ENCODE measurements around the gene EIF3F. TPM values are rescaled to one million over a fixed set of nuclear protein-coding genes. Genes with fewer than 3 reads are reported as not detected.

EIF3F gene
- total RNA-seq, 1 experiment from 2014 or later: 309 TPM

DNA sequence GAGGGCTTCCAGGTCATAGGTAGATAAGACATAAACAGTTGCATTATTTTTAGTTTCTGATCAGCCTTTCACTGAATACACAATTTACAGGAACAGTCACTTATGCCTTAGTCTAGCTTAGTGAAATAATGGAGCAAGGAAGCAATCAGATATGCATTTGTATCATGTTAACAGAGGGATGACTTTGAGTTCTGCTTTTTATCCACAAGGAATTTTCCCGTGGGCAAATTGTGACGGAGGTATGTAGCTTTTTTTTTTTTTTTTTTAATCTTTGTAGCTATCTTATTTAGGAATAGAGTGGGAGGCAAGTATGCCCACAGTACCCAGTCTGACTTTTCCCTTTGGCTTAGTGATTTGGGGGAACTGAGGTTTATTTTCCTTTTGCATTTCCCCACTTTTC is 18.5 kb upstream of the EIF3F start:
- TF ChIP-seq, protein P1, sequence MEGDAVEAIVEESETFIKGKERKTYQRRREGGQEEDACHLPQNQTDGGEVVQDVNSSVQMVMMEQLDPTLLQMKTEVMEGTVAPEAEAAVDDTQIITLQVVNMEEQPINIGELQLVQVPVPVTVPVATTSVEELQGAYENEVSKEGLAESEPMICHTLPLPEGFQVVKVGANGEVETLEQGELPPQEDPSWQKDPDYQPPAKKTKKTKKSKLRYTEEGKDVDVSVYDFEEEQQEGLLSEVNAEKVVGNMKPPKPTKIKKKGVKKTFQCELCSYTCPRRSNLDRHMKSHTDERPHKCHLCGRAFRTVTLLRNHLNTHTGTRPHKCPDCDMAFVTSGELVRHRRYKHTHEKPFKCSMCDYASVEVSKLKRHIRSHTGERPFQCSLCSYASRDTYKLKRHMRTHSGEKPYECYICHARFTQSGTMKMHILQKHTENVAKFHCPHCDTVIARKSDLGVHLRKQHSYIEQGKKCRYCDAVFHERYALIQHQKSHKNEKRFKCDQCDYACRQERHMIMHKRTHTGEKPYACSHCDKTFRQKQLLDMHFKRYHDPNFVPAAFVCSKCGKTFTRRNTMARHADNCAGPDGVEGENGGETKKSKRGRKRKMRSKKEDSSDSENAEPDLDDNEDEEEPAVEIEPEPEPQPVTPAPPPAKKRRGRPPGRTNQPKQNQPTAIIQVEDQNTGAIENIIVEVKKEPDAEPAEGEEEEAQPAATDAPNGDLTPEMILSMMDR (IDR thresholded peaks at IDR 0.05; ENCODE audit: unreplicated experiment): no peak
- no peak for DNase-seq (ENCODE audit: unreplicated experiment)
- no peaks in the 10 kb centered on the region for H3K36me3 Mint-ChIP-seq (ENCODE audit: insufficient read depth, unreplicated experiment)
- H3K27ac Mint-ChIP-seq (ENCODE audit: low read depth, unreplicated experiment): no peak overlapping the region
- ChIA-PET CTCF (interaction anchor here (0.7 to 2.3 kb wide), 4 partner anchors 14 to 130 kb away, joined by 3 to 15 read pairs (median 4); partner anchors contain the start of gene EIF3F), POLR2A (no interaction called here)
- no TSS peak for BruUV-seq (replicated peaks)
- no peak overlapping the region for H3K4me3 Mint-ChIP-seq (ENCODE audit: unreplicated experiment)
- no peaks in the 10 kb centered on the region for H3K9me3 Mint-ChIP-seq (ENCODE audit: unreplicated experiment)
- H3K27me3 Mint-ChIP-seq (ENCODE audit: insufficient read depth, unreplicated experiment): no peaks in the 10 kb centered on the region
- H3K4me1 Mint-ChIP-seq (ENCODE audit: insufficient read depth, unreplicated experiment): peaks cover 27% of the 10 kb centered on the region
- intact Hi-C loops (cut with micrococcal nuclease): no loop called here

- CTCF ChIA-PET: interaction anchor here (1.0 to 2.3 kb wide), 3 partner anchors 16 to 130 kb away, joined by 3 to 15 read pairs (median 7); partner anchors contain the start of gene EIF3F
- no peak for DNase-seq (ENCODE audit: unreplicated experiment)
- intact Hi-C loops (cut with micrococcal nuclease): no loop called here
- H3K27ac Mint-ChIP-seq (ENCODE audit: low read depth, unreplicated experiment): no peak overlapping the region
- H3K4me3 Mint-ChIP-seq (ENCODE audit: unreplicated experiment): no peak overlapping the region
- TF ChIP-seq, protein P1 (IDR thresholded peaks at IDR 0.05; ENCODE audit: unreplicated experiment): no peak
- no TSS peak for BruUV-seq (replicated peaks)
- H3K4me1 Mint-ChIP-seq (ENCODE audit: insufficient read depth, unreplicated experiment): peaks cover 24% of the 10 kb centered on the region
- POLR2A ChIA-PET: no interaction called here
- H3K27me3 Mint-ChIP-seq (ENCODE audit: insufficient read depth, unreplicated experiment): no peaks in the 10 kb centered on the region
- no peaks in the 10 kb centered on the region for H3K36me3 Mint-ChIP-seq (ENCODE audit: insufficient read depth, unreplicated experiment)
- H3K9me3 Mint-ChIP-seq (ENCODE audit: unreplicated experiment): no peaks in the 10 kb centered on the region
Measured at GRCh38 chr11:7969756-7970646, 17.1 kb upstream of the EIF3F start.

DNA sequence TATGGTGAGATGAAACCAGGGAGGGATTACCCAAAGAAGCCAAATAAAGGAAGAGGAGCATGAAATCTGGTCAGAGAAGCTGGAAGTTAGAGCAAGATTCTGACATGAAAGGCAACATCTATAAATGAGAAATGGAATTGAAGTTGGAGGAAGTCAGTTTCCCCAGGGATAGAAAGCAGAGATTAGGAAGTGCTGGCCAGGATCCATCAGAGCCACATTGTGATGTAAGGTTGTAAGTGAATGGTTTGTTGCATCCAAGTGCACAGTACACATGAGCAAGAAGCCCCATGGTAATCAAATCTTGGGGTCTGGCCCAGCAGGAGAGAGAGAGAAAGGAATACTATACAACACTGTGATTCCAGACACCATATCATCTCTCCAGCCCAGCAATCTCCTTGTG is 15.3 kb upstream of the EIF3F start:
- H3K36me3 Mint-ChIP-seq (ENCODE audit: insufficient read depth, unreplicated experiment): no peaks in the 10 kb centered on the region
- no peaks in the 10 kb centered on the region for H3K9me3 Mint-ChIP-seq (ENCODE audit: unreplicated experiment)
- no peaks in the 10 kb centered on the region for H3K27me3 Mint-ChIP-seq (ENCODE audit: insufficient read depth, unreplicated experiment)
- H3K4me1 Mint-ChIP-seq (ENCODE audit: insufficient read depth, unreplicated experiment): peaks cover 21% of the 10 kb centered on the region
- ChIA-PET POLR2A (no interaction called here), CTCF (no interaction called here)
- no TSS peak for BruUV-seq (replicated peaks)
- DNase-seq (ENCODE audit: unreplicated experiment): no peak
- TF ChIP-seq, protein P1 (IDR thresholded peaks at IDR 0.05; ENCODE audit: unreplicated experiment): no peak
- H3K4me3 Mint-ChIP-seq (ENCODE audit: unreplicated experiment): no peak overlapping the region
- H3K27ac Mint-ChIP-seq (ENCODE audit: low read depth, unreplicated experiment): no peak overlapping the region
- intact Hi-C loops (cut with micrococcal nuclease): no loop called here

- BruUV-seq (replicated peaks): no TSS peak
- intact Hi-C loops (cut with micrococcal nuclease): no loop called here
- no peaks in the 10 kb centered on the region for H3K36me3 Mint-ChIP-seq (ENCODE audit: insufficient read depth, unreplicated experiment)
- no peak overlapping the region for H3K27ac Mint-ChIP-seq (ENCODE audit: low read depth, unreplicated experiment)
- no peak overlapping the region for H3K4me3 Mint-ChIP-seq (ENCODE audit: unreplicated experiment)
- H3K9me3 Mint-ChIP-seq (ENCODE audit: unreplicated experiment): no peaks in the 10 kb centered on the region
- CTCF ChIA-PET: no interaction called here
- TF ChIP-seq, protein P1 (IDR thresholded peaks at IDR 0.05; ENCODE audit: unreplicated experiment): no peak
- POLR2A ChIA-PET: no interaction called here
- H3K27me3 Mint-ChIP-seq (ENCODE audit: insufficient read depth, unreplicated experiment): no peaks in the 10 kb centered on the region
- peaks cover 21% of the 10 kb centered on the region for H3K4me1 Mint-ChIP-seq (ENCODE audit: insufficient read depth, unreplicated experiment)
- no peak for DNase-seq (ENCODE audit: unreplicated experiment)
Measured at GRCh38 chr11:7973011-7973410, 14.1 kb upstream of the EIF3F start.

Data from MCF 10A (cell line).